GM12872 (cell line): Measurements from ENCODE around the gene IL1RAPL2.

Experiments
- CTCF ChIP-seq: IDR thresholded peaks from 3 replicates; pipeline ENCODE4 v1.5.1; 2011; ENCODE audit warnings: low read depth, mild to moderate bottlenecking, low read length, moderate library complexity; ENCODE audit not compliant: insufficient read depth

Gene IL1RAPL2

GRCh38 chrX:105051364-105051763 is 485.4 kb downstream of the IL1RAPL2 start:
- no peak for TF ChIP-seq CTCF

GRCh38 chrX:105052926-105053325 is 486.9 kb downstream of the IL1RAPL2 start:
- TF ChIP-seq CTCF: no peak

- no peak for TF ChIP-seq CTCF
Measured at GRCh38 chrX:105063743-105064142, 497.7 kb downstream of the IL1RAPL2 start.

GRCh38 chrX:105098201-105098600 is 532.2 kb downstream of the IL1RAPL2 start:
- no peak for TF ChIP-seq CTCF

GRCh38 chrX:105098812-105099211 is 532.8 kb downstream of the IL1RAPL2 start:
- no peak for TF ChIP-seq CTCF

GRCh38 chrX:105101378-105101777 is 535.4 kb downstream of the IL1RAPL2 start:
- no peak for TF ChIP-seq CTCF

- TF ChIP-seq CTCF: no peak
Measured at GRCh38 chrX:105109936-105110335, 543.9 kb downstream of the IL1RAPL2 start.

GRCh38 chrX:105114554-105115130 is 548.6 kb downstream of the IL1RAPL2 start:
- TF ChIP-seq CTCF: no peak
